ENCODE data around the gene FRRS1L. TPM values are rescaled to one million over a fixed set of nuclear protein-coding genes. Genes with fewer than 3 reads are reported as not detected.

The FRRS1L gene
- total RNA-seq, 4 donors from 2014 or later: 0.05 to 0.42 TPM; not detected in 2

- no peak for DNase-seq (ENCODE audit: low spot score in 2 of 2)
- intact Hi-C loops (cut with DNase I; ENCODE audit: low total_unique reads): no loop called here
- TF ChIP-seq POLR2A (IDR thresholded peaks at IDR 0.05) (no peak), CTCF (IDR thresholded peaks at IDR 0.05) (no peak)
- H3K4me3 ChIP-seq (ENCODE audit: low read depth, poor library complexity, severe bottlenecking): no peak overlapping the region
- whole genome bisulfite sequencing, 2 donors: 70 to 79% methylated on average over 9 of the region's 9 CpGs
Observed at GRCh38 chr9:109182550-109182939, 15.5 kb upstream of the FRRS1L start.

- DNase-seq (ENCODE audit: low spot score in 2 of 2): peak in 1 of 2 donors; percentile 26
- TF ChIP-seq POLR2A (IDR thresholded peaks at IDR 0.05): no peak
- no peak for TF ChIP-seq CTCF (IDR thresholded peaks at IDR 0.05)
- WGBS, 2 donors: 75 to 89% methylated on average over 1 of the region's 1 CpG
- H3K4me3 ChIP-seq (ENCODE audit: low read depth, poor library complexity, severe bottlenecking): no peak overlapping the region
- intact Hi-C loops (cut with DNase I; ENCODE audit: low total_unique reads): no loop called here
Observed at GRCh38 chr9:109181284-109181683, 14.2 kb upstream of the FRRS1L start.

GRCh38 chr9:109179801-109180523 is 12.9 kb upstream of the FRRS1L start:
- intact Hi-C loops (cut with DNase I; ENCODE audit: low total_unique reads): no loop called here
- WGBS, 2 donors: 66 to 80% methylated on average over 9 of the region's 9 CpGs
- TF ChIP-seq CTCF (IDR thresholded peaks at IDR 0.05): no peak
- TF ChIP-seq POLR2A (IDR thresholded peaks at IDR 0.05): no peak
- peak in 1 of 2 donors; percentile 70 for DNase-seq (ENCODE audit: low spot score in 2 of 2)
- H3K4me3 ChIP-seq (ENCODE audit: low read depth, poor library complexity, severe bottlenecking): no peak overlapping the region

GRCh38 chr9:109176963-109177362 is 9.9 kb upstream of the FRRS1L start:
- H3K4me3 ChIP-seq (ENCODE audit: low read depth, poor library complexity, severe bottlenecking): no peak overlapping the region
- DNase-seq (ENCODE audit: low spot score in 2 of 2): peak in 1 of 2 donors; percentile 15
- WGBS, 2 donors: 92 to 95% methylated on average over 2 of the region's 2 CpGs
- TF ChIP-seq CTCF (IDR thresholded peaks at IDR 0.05): no peak
- TF ChIP-seq POLR2A (IDR thresholded peaks at IDR 0.05): no peak
- intact Hi-C loops (cut with DNase I; ENCODE audit: low total_unique reads): no loop called here

- no peak for DNase-seq (ENCODE audit: low spot score in 2 of 2)
- no peak for TF ChIP-seq POLR2A (IDR thresholded peaks at IDR 0.05)
- no peak for TF ChIP-seq CTCF (IDR thresholded peaks at IDR 0.05)
- 65 to 66% methylated on average over 8 of the region's 8 CpGs for WGBS, 2 donors
- intact Hi-C loops (cut with DNase I; ENCODE audit: low total_unique reads): no loop called here
- no peak overlapping the region for H3K4me3 ChIP-seq (ENCODE audit: low read depth, poor library complexity, severe bottlenecking)
Observed at GRCh38 chr9:109176386-109176785, 9.3 kb upstream of the FRRS1L start.

GRCh38 chr9:109172935-109173334 is 5.9 kb upstream of the FRRS1L start:
- TF ChIP-seq POLR2A (IDR thresholded peaks at IDR 0.05) (no peak), CTCF (IDR thresholded peaks at IDR 0.05) (no peak)
- H3K4me3 ChIP-seq (ENCODE audit: low read depth, poor library complexity, severe bottlenecking): no peak overlapping the region
- WGBS, 2 donors: 67 to 75% methylated on average over 1 of the region's 1 CpG
- intact Hi-C loops (cut with DNase I; ENCODE audit: low total_unique reads): no loop called here
- no peak for DNase-seq (ENCODE audit: low spot score in 2 of 2)

Measured in lower leg skin (tissue), 4 donors.